Ovary (tissue), 9 donors: ENCODE data around the gene ANO6. TPM values are rescaled to one million over a fixed set of nuclear protein-coding genes. Genes with fewer than 3 reads are reported as not detected.
A peak's percentile ranks its signal among the peaks of the same experiment; 100 is the strongest.

ENCODE experiments used
- DNase-seq, 5 donors: peaks; one replicate each; pipeline ENCODE4 v3.0.0-alpha.2; 2019 to 2020
- H3K27ac ChIP-seq, 2 donors: fragments of 200-600 bp; one replicate each; pipeline versions ENCODE4 v1.5.1 to v1.8.0; 2019 to 2022
- H3K27me3 ChIP-seq: fragments of 200-600 bp; one replicate; pipeline ENCODE4 v1.8.0; 2022
- H3K36me3 ChIP-seq: fragments of 200-600 bp; sonication (generic); one replicate; pipeline ENCODE4 v1.5.1; 2019
- H3K4me1 ChIP-seq: one replicate; pipeline ENCODE4 v1.8.1; 2013; ENCODE audit warnings: mild to moderate bottlenecking, moderate library complexity; ENCODE audit not compliant: insufficient read depth
- H3K4me3 ChIP-seq: fragments of 200-600 bp; sonication (generic); one replicate; pipeline ENCODE4 v1.5.1; 2017
- H3K9me3 ChIP-seq, 2 donors: fragments of 200-600 bp in 1 of 2; sonication (generic) in 1 of 2; one replicate each; pipeline versions ENCODE4 v1.5.1 to v1.8.1; 2013 to 2019; ENCODE audit warnings: mild to moderate bottlenecking in 1 of 2, moderate library complexity in 1 of 2
- EP300 ChIP-seq: sonication (generic); formaldehyde crosslinking; IDR thresholded peaks from one replicate; pipeline ENCODE4 v1.6.1; 2017; ENCODE audit warnings: antibody characterized with exemption
- POLR2A ChIP-seq: fragments of 450-650 bp; IDR thresholded peaks from one replicate; pipeline ENCODE4 v1.6.1; 2017; ENCODE audit warnings: antibody characterized with exemption, mild to moderate bottlenecking, moderate library complexity
- WGBS, 3 donors: extraction: QIAGEN DNeasy Blood & Tissue Kit in 1 of 3; methylation state at CpG; one replicate each; pipeline versions ENCODE4 v1.1.5 to v1.1.7; 2013 to 2017; 5-methylcytosine and 5-hydroxymethylcytosine counted together
- intact Hi-C, 4 donors: fragments of 100-400 bp; cut with DNase I; formaldehyde crosslinking; loops; one replicate each; pipeline versions ENCODE4 v1.11.0 to v1.15.1; 2022 to 2023
- polyA plus RNA-seq, 2 donors: library from polyadenylated mRNA; stranded (reverse); fragments of 200-250 nt in 1 of 2; fragments of 350-450 nt in 1 of 2; fragmentation: Illumina TruSeq in 1 of 2; extraction: RNeasy Lipid Tissue Mini Kit (QIAGEN cat#74804) in 1 of 2; gene quantifications; one replicate each; pipeline ENCODE4 v1.2.3, GENCODE V29; 2013 to 2014
- total RNA-seq, 7 donors: library from RNA; depleted of rRNA in 2 of 7; stranded (reverse); fragments of >200 nt in 2 of 7; fragmentation: NEBNext Ultra II Directional in 3 of 7; extraction: Animal tissue kit (Norgen Biotek cat#: 25700) in 3 of 7; gene quantifications; one replicate each; pipeline versions ENCODE4 v1.1.0 to v1.2.4, GENCODE V29; 2016 to 2023
- TF ChIP-seq, protein P1 (sequence below), 3 donors: fragments of 450-650 bp in 2 of 3; fragments of 200-600 bp in 1 of 3; IDR thresholded peaks; one replicate each; pipeline versions ENCODE4 v1.5.1 to v1.8.0; 2016 to 2022; ENCODE audit warnings: antibody characterized with exemption in 3 of 3, mild to moderate bottlenecking in 1 of 3
- donor health status: DM: no; HTN: no; CAD: no; lungs with moderate emphysema.
- donor health status: DM: no; HTN: no; CAD: no.
- donor health status: Bipolar disorder and iron deficiency.
- donor health status: DM: yes; HTN: yes; CAD: no.
- donor health status: DM: no; HTN: no; CAD: no.
- donor health status: DM: yes; HTN: yes; CAD: no.

Gene ANO6
- total and polyA plus RNA-seq, 9 donors = 38.8 to 88.5 (median 63.2) TPM

DNA sequence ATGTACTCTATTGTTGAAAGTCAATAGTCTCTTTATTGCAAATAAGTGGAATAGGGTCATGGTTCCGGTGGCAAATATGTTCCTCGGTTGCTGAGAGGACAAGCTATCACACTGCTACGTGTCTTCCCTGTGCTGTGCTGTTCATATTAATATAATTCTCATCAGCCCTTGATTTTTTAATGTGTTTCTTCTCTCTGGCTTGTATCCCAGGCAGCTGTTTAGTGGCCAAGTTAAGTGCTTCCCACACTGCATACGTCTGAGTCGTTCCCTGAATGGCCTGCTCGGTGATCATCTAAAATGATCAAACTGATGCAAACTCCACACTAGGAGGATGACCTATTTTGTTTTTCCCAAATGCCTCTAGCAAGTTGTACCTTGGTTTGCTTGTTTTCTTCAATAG, 186.4 kb downstream of the ANO6 start:
- no peak for DNase-seq
- Histone ChIP-seq H3K4me3 (no peak overlapping the region), H3K27me3 (no peaks in the 10 kb centered on the region), H3K36me3 (no peaks in the 10 kb centered on the region), H3K9me3 (no peaks in the 10 kb centered on the region), H3K4me1 (peaks cover 5% of the 10 kb centered on the region), H3K27ac (no peak overlapping the region)
- no peak for TF ChIP-seq POLR2A
- TF ChIP-seq, protein P1, sequence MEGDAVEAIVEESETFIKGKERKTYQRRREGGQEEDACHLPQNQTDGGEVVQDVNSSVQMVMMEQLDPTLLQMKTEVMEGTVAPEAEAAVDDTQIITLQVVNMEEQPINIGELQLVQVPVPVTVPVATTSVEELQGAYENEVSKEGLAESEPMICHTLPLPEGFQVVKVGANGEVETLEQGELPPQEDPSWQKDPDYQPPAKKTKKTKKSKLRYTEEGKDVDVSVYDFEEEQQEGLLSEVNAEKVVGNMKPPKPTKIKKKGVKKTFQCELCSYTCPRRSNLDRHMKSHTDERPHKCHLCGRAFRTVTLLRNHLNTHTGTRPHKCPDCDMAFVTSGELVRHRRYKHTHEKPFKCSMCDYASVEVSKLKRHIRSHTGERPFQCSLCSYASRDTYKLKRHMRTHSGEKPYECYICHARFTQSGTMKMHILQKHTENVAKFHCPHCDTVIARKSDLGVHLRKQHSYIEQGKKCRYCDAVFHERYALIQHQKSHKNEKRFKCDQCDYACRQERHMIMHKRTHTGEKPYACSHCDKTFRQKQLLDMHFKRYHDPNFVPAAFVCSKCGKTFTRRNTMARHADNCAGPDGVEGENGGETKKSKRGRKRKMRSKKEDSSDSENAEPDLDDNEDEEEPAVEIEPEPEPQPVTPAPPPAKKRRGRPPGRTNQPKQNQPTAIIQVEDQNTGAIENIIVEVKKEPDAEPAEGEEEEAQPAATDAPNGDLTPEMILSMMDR (IDR thresholded peaks at IDR 0.05) = no peak
- no peak for TF ChIP-seq EP300
- WGBS, 3 donors = 7 to 14% (median 13%) methylated on average over 6 of the region's 6 CpGs
- intact Hi-C loops = no loop called here

- H3K27ac ChIP-seq = no peak overlapping the region
- intact Hi-C loops = no loop called here
These were observed 191.3 kb downstream of the ANO6 start for GRCh38 chr12:45406988-45407850.

DNA sequence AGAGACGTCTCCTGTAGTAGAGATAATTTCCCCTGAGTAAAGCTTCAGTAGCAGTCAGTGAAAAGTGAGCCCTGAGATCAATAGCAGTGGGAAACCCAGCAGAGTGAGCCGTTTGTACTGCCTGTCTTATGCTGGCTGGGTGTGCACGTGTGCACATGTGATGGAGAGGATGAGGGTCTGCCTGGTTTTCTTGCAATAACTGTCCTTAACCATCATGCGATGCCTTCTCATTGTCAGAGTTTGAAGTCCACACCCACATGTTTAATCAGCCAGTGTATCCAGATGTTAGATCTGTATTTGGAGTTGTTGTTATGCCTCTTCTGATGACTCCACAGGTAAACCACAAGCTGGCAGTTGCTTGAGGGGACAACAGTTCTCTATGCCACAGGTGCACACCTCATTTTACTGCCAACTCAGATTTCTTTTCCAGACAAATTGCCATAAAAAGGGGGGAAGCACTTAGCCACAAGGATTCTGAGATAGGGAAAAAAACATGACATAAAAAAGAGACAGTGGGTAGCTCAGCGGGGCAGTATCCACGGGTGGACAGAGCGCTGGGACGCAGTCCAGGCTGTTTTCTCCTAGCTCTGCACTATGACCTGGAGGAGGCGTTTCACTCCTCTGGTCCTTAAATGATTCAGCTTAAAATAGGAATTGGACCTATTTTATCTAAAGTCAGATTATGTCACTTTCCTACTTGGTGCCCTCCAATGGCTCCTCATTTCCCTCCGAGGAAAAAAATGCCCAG, 192.3 kb downstream of the ANO6 start:
- no peak for TF ChIP-seq POLR2A
- TF ChIP-seq, protein P1 (IDR thresholded peaks at IDR 0.05) = no peak
- TF ChIP-seq EP300 = no peak
- intact Hi-C loops = no loop called here
- no peak for DNase-seq
- 64 to 66% (median 65%) methylated on average over 10 of the region's 10 CpGs for WGBS, 3 donors
- peak overlapping the region in 1 of 2 donors; percentile 8 for H3K27ac ChIP-seq
- H3K4me1 ChIP-seq = peaks cover 17% of the 10 kb centered on the region
- no peaks in the 10 kb centered on the region for H3K36me3 ChIP-seq
- no peaks in the 10 kb centered on the region for H3K9me3 ChIP-seq
- H3K27me3 ChIP-seq = no peaks in the 10 kb centered on the region
- no peak overlapping the region for H3K4me3 ChIP-seq

More at GRCh38 chr12:45406988-45407850, 191.3 kb downstream of the ANO6 start:
- H3K4me1 ChIP-seq = peaks cover 19% of the 10 kb centered on the region
- WGBS, 3 donors = 48 to 70% (median 55%) methylated on average over 10 of the region's 10 CpGs
- no peak overlapping the region for H3K4me3 ChIP-seq
- no peaks in the 10 kb centered on the region for H3K36me3 ChIP-seq
- no peaks in the 10 kb centered on the region for H3K27me3 ChIP-seq
- peak in 3 of 5 donors; percentile 33 to 51 (median 38) for DNase-seq
- no peaks in the 10 kb centered on the region for H3K9me3 ChIP-seq
- TF ChIP-seq, protein P1 (IDR thresholded peaks at IDR 0.05) = no peak
- TF ChIP-seq EP300 (no peak), POLR2A (no peak)

- DNase-seq = no peak
- intact Hi-C loops = no loop called here
- H3K27me3 ChIP-seq = no peaks in the 10 kb centered on the region
- no peaks in the 10 kb centered on the region for H3K36me3 ChIP-seq
- no peak overlapping the region for H3K4me3 ChIP-seq
- peaks cover 17% of the 10 kb centered on the region for H3K4me1 ChIP-seq
- 65 to 85% (median 66%) methylated on average over 2 of the region's 2 CpGs for WGBS, 3 donors
- H3K9me3 ChIP-seq = no peaks in the 10 kb centered on the region
- TF ChIP-seq POLR2A (no peak), EP300 (no peak)
- TF ChIP-seq, protein P1 (IDR thresholded peaks at IDR 0.05) = no peak
- H3K27ac ChIP-seq = peak overlapping the region in 1 of 2 donors; percentile 8
These were observed 192.8 kb downstream of the ANO6 start for GRCh38 chr12:45408729-45409114.
